Activated CD4-positive, alpha-beta T cell treated with anti-CD3 and anti-CD28 coated beads for 36 hours (primary cell): Measurements from ENCODE around the gene PDE2A. TPM values are rescaled to one million over a fixed set of nuclear protein-coding genes. Genes with fewer than 3 reads are reported as not detected.

Source experiments
- ATAC-seq: fragments of 200-7000 bp; cut with Tn5 transposase; one replicate; pipeline ENCODE4 v1.10.0; 2021; ENCODE audit warnings: mild to moderate bottlenecking, moderate library complexity
- CTCF ChIA-PET: fragments of 350-600 bp; sonication (Branson Sonifier 250); formaldehyde crosslinking; loops from one replicate; lab custom pipeline; 2021; ENCODE audit warnings: antibody characterized with exemption; lab: Charles Lee
- POLR2A ChIA-PET: fragments of 350-600 bp; sonication (Branson Sonifier 250); formaldehyde crosslinking; loops from one replicate; lab custom pipeline; 2021; ENCODE audit warnings: antibody characterized with exemption, inconsistent platforms; lab: Charles Lee
- DNase-seq: peaks from one replicate; pipeline ENCODE4 v3.0.0-alpha.2; 2020
- H3K27ac Mint-ChIP-seq: one replicate; pipeline ENCODE4 v1.8.0; 2021; ENCODE audit warnings: mixed read lengths
- H3K27me3 Mint-ChIP-seq: one replicate; pipeline ENCODE4 v1.8.0; 2021; ENCODE audit warnings: mixed read lengths
- H3K36me3 Mint-ChIP-seq: one replicate; pipeline ENCODE4 v1.8.0; 2021; ENCODE audit warnings: low read depth, mixed read lengths
- H3K4me1 Mint-ChIP-seq: one replicate; pipeline ENCODE4 v1.8.0; 2021; ENCODE audit warnings: mixed read lengths
- H3K4me3 Mint-ChIP-seq: one replicate; pipeline ENCODE4 v1.8.0; 2021; ENCODE audit warnings: mild to moderate bottlenecking, moderate library complexity, mixed read lengths
- H3K9me3 Mint-ChIP-seq: one replicate; pipeline ENCODE4 v1.8.0; 2021; ENCODE audit warnings: low read depth, mixed read lengths
- intact Hi-C, 2 experiments: fragments of 100-400 bp; cut with DNase I in 1 of 2; cut with micrococcal nuclease in 1 of 2; formaldehyde crosslinking; loops; one replicate each; pipeline versions ENCODE4 v1.14.2 to v1.15.1; 2022 to 2024; cut with DNase I, micrococcal nuclease
- total RNA-seq, 2 experiments: library from RNA; stranded (reverse); gene quantifications; one replicate each; pipeline ENCODE4 v1.2.3, GENCODE V29; 2021

The PDE2A gene
- total RNA-seq, 2 experiments from 2014 or later: 0.30 to 0.73 TPM

DNA sequence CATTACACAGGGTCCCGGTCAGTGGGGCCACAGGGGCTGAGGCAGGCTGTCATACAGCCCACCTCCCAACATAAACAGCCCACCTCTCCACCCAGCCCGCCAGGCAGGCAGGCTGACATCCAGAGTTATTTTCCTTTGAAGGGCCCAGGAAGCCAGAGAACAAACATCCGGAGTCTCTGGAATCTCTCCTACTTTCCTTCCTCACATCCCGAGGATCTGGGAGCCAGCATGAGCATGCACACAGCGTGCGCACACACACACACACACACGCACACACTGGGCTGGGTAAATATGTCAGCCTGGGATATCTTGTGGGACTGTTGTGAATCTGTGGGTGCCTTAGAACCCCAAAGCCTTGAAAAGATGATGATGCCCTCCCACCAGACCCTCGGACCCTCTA lies 55.4 kb downstream of the PDE2A start:
- intact Hi-C loops: loop anchor here in 1 of 2 experiments (1.0 kb wide), 1 partner anchor 39 kb away; no protein-coding TSS in a partner anchor
- Mint-ChIP-seq H3K9me3 (no peaks in the 10 kb centered on the region), H3K27ac (no peak overlapping the region), H3K4me1 (peaks cover 15% of the 10 kb centered on the region), H3K4me3 (no peak overlapping the region), H3K27me3 (peaks cover 3% of the 10 kb centered on the region), H3K36me3 (no peaks in the 10 kb centered on the region)
- no peak for ATAC-seq
- no peak for DNase-seq
- CTCF ChIA-PET: no interaction called here
- POLR2A ChIA-PET: no interaction called here

DNA sequence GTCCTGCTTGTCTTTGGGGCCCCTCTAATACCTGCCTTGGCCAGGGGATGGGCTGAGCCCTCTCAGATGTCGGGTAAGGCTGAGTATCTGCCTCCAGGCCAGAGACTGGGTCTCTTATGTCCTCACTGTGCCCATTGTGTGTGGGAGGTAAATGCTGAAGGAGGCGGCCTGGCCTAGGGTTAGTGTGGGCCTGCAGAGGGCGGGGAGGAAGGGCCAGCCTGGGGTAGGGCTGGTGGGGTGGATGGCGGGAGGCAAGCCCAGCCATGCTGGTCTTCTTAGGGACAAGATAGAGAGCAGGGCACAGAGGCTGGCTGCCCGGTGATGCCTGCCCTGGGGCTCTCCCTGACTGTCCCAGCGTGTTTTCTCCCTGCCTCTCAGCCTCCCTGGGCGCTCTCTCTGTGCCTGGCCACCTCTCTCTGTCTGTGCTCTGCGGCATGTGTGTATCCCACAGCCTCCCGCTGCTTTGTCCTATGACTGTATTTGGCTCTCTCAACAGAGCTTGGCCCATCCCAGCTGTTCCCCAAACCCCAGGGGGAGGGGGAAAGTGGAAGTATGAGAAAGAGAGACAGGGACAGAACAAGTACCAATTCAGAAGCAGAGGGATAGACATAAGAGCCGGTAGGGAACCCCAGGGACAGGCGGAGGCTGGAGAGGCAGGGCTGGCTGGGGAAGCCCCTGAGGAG lies 57.0 kb downstream of the PDE2A start:
- Mint-ChIP-seq H3K27ac (no peak overlapping the region), H3K36me3 (no peaks in the 10 kb centered on the region), H3K27me3 (peaks cover 6% of the 10 kb centered on the region), H3K4me3 (no peak overlapping the region), H3K9me3 (no peaks in the 10 kb centered on the region), H3K4me1 (peaks cover 15% of the 10 kb centered on the region)
- intact Hi-C loops: no loop called here
- CTCF ChIA-PET: no interaction called here
- DNase-seq (no peak), ATAC-seq (no peak)
- POLR2A ChIA-PET: no interaction called here

DNA sequence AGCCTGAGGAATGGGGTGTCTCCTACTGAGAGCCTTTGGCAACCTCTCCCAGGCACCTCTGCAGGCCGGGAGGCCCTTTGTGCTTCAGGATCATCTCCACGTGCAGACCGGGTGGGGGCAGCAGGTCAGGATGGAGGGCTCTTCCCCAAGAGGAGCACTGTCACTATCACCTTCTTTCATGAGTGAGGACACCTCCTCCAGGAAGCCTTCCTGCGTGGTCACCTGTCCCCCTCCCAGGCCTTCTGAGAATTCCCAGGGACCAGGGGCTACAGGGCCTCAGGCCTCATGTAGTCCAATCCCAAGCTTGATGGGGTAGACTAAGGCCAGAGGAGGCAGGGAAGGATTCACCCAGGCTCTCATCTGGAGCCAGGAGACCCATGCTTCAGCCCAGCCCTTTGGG lies 57.6 kb downstream of the PDE2A start:
- Mint-ChIP-seq H3K27ac (no peak overlapping the region), H3K9me3 (no peaks in the 10 kb centered on the region), H3K27me3 (peaks cover 6% of the 10 kb centered on the region), H3K4me1 (peaks cover 15% of the 10 kb centered on the region), H3K36me3 (no peaks in the 10 kb centered on the region), H3K4me3 (no peak overlapping the region)
- ChIA-PET CTCF (interaction anchor here (0.6 kb wide), 1 partner anchor 266 kb away, joined by 4 read pairs; no protein-coding TSS in a partner anchor), POLR2A (no interaction called here)
- no peak for DNase-seq
- no peak for ATAC-seq
- intact Hi-C loops: no loop called here

DNA sequence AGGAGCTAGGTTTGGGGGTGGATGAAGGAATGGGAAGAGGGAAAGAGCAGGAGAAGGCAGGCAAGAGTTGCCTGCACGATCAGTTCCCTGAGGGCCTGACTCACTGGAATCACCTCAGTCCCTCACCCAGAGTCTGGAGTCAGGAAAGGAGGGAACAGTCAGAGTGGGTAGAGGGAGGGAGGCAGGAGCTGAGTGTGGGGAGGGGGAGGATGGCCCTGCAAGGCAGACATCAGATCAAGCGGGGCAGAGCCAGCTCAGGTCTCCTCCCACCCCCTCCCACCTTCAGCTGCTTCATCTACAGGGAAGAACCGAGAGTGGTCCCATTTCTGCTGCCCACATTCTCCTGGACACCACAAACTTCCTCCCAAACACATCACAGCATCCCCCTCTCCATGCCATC lies 58.9 kb downstream of the PDE2A start:
- no peak for ATAC-seq
- H3K27me3 Mint-ChIP-seq: peaks cover 6% of the 10 kb centered on the region
- DNase-seq: no peak
- H3K4me1 Mint-ChIP-seq: peaks cover 3% of the 10 kb centered on the region
- ChIA-PET POLR2A (no interaction called here), CTCF (interaction anchor here (1.1 to 1.6 kb wide), 2 partner anchors 25 to 28 kb away, joined by 3 to 4 read pairs; no protein-coding TSS in a partner anchor)
- intact Hi-C loops: no loop called here
- no peak overlapping the region for H3K27ac Mint-ChIP-seq
- H3K4me3 Mint-ChIP-seq: no peak overlapping the region
- no peaks in the 10 kb centered on the region for H3K9me3 Mint-ChIP-seq
- H3K36me3 Mint-ChIP-seq: no peaks in the 10 kb centered on the region

DNA sequence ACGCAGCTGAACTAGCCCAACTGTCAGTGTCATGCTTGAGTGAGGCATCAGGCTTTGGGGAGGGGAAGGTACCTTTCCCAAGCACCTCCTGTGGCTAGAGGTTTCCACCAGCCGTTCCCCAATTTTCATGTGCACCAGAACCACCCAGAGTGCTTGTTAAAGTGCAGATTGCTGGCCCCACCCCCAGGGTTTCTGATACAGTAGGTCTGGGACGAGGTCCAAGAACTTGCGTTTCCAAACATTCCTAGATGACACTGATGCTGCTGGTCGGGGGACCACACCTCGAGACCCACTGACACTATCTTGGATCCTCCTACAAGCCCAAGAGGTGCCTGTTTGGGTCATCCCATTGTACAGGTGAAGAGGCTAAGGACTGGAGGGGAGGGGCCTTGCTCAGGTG lies 59.8 kb downstream of the PDE2A start:
- no peaks in the 10 kb centered on the region for H3K36me3 Mint-ChIP-seq
- H3K4me1 Mint-ChIP-seq: peaks cover 3% of the 10 kb centered on the region
- no peak for DNase-seq
- H3K27me3 Mint-ChIP-seq: peaks cover 6% of the 10 kb centered on the region
- no peak overlapping the region for H3K27ac Mint-ChIP-seq
- no peak for ATAC-seq
- H3K9me3 Mint-ChIP-seq: no peaks in the 10 kb centered on the region
- ChIA-PET CTCF (no interaction called here), POLR2A (no interaction called here)
- H3K4me3 Mint-ChIP-seq: no peak overlapping the region
- intact Hi-C loops: no loop called here

DNA sequence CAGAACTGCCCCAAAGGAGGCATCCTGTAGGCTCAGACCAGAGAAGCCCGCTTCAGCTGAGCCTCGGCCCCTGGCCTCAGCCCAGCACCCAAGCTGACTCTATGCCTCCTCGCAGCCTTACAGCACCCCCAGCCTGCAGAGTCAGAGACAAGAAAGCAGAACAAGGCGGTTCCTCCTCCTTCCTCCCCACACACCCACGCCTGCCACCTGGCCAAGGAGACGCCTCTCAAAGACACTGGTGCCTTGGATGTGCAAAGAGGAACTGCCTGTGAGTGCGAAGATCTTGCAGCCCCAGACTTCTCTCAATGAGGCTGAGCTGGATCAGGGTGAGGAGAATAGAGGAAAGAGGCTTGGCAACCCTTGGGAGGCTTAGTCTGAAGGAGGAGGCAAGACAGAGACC lies 60.2 kb downstream of the PDE2A start:
- ChIA-PET POLR2A (no interaction called here), CTCF (no interaction called here)
- ATAC-seq (peak; percentile 61), DNase-seq (peak; percentile 49)
- peaks cover 6% of the 10 kb centered on the region for H3K27me3 Mint-ChIP-seq
- intact Hi-C loops: no loop called here
- H3K9me3 Mint-ChIP-seq: no peaks in the 10 kb centered on the region
- no peak overlapping the region for H3K4me3 Mint-ChIP-seq
- H3K4me1 Mint-ChIP-seq: peaks cover 3% of the 10 kb centered on the region
- no peak overlapping the region for H3K27ac Mint-ChIP-seq
- H3K36me3 Mint-ChIP-seq: no peaks in the 10 kb centered on the region

DNA sequence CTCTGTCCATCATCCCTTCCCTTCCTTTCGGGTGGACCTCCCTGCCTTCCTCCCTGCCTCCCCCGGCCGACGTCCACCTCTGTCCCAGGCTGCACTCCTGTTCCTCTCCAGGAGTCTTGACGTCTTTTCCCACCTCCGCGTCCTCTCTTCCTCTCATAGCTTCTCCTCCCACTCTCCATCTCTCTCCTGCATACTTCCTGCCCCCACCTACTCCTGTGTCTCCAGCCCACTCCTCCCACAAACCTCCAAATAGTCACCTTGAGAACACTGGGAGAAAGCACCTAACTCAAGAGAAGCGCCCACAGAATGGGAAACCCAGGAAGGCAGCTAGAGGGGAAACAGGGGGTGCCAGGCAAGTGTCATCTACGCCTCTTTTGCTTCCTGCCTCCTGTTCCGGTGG lies 60.8 kb downstream of the PDE2A start:
- POLR2A ChIA-PET: no interaction called here

DNA sequence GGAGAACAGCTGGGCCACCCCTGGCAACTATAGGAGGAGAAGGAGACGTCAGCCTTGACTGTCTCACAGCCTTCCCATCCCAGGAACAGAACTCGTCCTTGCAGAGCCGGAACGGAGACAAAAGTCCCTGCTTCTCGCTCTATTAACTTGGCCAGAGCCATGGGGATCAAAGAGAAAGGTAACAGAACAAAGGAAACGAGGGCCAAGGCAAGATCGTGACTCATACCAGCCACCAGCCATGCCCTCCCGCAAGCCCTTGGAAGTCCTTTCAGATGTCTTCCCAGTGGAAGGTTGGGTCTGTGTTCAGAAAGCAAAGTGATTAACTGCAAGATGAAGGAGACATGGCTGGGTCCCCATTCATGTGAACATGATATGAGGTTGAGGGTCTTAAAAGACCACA lies 64.7 kb downstream of the PDE2A start:
- ChIA-PET POLR2A (no interaction called here), CTCF (interaction anchor here (0.8 to 1.4 kb wide), 5 partner anchors 10 to 254 kb away, joined by 3 to 7 read pairs (median 4); partner anchors contain the start of gene CLPB)
- Mint-ChIP-seq H3K4me3 (no peak overlapping the region), H3K9me3 (no peaks in the 10 kb centered on the region), H3K4me1 (peaks cover 3% of the 10 kb centered on the region), H3K27me3 (peaks cover 9% of the 10 kb centered on the region), H3K27ac (no peak overlapping the region), H3K36me3 (no peaks in the 10 kb centered on the region)
- DNase-seq (no peak), ATAC-seq (no peak)
- intact Hi-C loops: no loop called here

More for the DNA sequence above, 60.8 kb downstream of the PDE2A start:
- peaks cover 6% of the 10 kb centered on the region for H3K27me3 Mint-ChIP-seq
- H3K27ac Mint-ChIP-seq: no peak overlapping the region
- no peaks in the 10 kb centered on the region for H3K36me3 Mint-ChIP-seq
- no peak for ATAC-seq
- peaks cover 3% of the 10 kb centered on the region for H3K4me1 Mint-ChIP-seq
- intact Hi-C loops: no loop called here
- CTCF ChIA-PET: no interaction called here
- H3K4me3 Mint-ChIP-seq: no peak overlapping the region
- DNase-seq: no peak
- no peaks in the 10 kb centered on the region for H3K9me3 Mint-ChIP-seq

DNA sequence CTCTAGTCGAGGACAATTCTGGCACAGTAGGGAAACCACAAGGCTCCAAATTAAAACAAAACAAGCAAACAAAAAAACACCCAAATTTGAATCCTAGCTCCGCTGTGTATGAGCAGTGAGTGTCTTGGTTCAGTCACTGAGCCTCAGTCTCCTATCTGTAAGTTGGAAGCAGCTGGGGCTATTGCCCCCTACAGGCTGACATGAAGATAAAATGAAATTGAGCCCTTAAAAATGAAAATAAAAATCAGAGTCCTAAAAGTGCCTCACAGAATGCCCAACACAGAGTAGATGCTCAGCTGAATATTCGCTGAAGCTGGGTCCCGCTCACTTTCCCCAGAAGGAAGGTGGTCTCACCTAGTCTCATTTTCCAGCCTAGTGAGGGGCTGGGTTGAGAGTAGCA lies 65.2 kb downstream of the PDE2A start:
- Mint-ChIP-seq H3K36me3 (no peaks in the 10 kb centered on the region), H3K4me3 (no peak overlapping the region), H3K27me3 (peaks cover 8% of the 10 kb centered on the region), H3K9me3 (no peaks in the 10 kb centered on the region), H3K27ac (no peak overlapping the region), H3K4me1 (peaks cover 2% of the 10 kb centered on the region)
- ChIA-PET CTCF (interaction anchor here (0.6 to 1.4 kb wide), 8 partner anchors 10 to 593 kb away, joined by 3 to 7 read pairs (median 4); partner anchors contain the start of gene CLPB), POLR2A (no interaction called here)
- DNase-seq (peak; percentile 21), ATAC-seq (peak; percentile 60)
- intact Hi-C loops: no loop called here

DNA sequence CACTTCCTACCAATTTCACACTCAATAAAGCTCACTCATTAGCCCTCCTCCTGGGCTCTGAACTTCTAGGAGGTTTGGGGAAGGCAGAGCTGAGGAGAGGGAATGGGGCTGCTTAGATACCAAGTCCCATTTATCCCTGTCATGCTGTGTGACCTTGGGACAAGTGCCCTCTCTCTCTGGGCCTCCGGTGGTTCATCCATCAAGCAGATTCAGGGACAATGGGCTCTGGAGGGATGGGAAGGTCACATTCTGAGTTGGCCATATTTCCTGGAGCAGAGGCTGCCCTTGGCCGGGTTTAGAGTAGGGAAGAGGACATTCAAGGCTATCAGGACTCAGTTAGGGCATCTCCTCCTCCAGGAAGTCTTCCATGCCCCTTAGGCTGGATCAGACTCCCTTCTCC lies 66.7 kb downstream of the PDE2A start:
- Mint-ChIP-seq H3K27ac (no peak overlapping the region), H3K27me3 (peaks cover 5% of the 10 kb centered on the region), H3K4me3 (no peak overlapping the region), H3K4me1 (no peaks in the 10 kb centered on the region), H3K9me3 (no peaks in the 10 kb centered on the region), H3K36me3 (no peaks in the 10 kb centered on the region)
- intact Hi-C loops: no loop called here
- DNase-seq (no peak), ATAC-seq (no peak)
- ChIA-PET POLR2A (no interaction called here), CTCF (interaction anchor here (0.5 kb wide), 1 partner anchor 440 kb away, joined by 3 read pairs; no protein-coding TSS in a partner anchor)

DNA sequence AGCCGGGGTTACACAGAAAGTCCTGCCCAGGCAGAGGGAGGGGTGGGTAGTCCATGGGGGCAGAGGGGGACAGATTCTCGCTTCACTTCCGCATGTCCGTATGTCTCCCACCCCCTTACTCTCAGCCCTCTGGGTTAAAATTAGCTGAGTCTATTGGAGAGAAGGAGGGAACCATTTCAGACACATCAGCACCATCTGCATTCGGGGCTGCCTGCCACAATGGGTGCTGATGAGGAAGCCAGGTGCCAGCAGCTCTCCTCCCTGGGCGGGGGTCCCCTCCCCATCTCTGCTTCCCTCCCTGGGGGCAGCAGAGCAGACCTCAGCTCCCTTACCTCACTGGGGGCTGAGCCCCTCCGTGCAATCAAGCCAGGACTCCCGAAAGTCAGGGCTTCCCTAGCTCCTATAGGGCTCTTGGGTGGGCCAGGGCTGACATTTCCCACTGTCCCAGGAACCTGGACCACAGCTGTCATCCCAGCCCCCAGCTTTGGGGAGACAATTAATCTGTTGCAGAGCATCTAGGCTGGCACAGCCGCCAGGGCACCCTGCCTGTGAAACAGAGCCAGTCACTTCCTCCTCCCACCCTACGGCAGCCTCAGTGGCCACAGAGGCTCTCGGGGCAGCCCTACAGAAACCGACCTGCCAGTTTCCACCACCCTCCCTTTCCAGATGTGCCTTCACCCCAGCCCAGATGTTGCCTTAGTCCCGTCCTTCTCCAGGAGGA lies 67.3 kb downstream of the PDE2A start:
- H3K36me3 Mint-ChIP-seq: no peaks in the 10 kb centered on the region
- H3K27ac Mint-ChIP-seq: no peak overlapping the region
- POLR2A ChIA-PET: no interaction called here
- peaks cover 5% of the 10 kb centered on the region for H3K27me3 Mint-ChIP-seq
- DNase-seq: no peak
- no peak for ATAC-seq
- H3K4me3 Mint-ChIP-seq: no peak overlapping the region
- CTCF ChIA-PET: interaction anchor here (1.4 kb wide), 1 partner anchor 21 kb away, joined by 6 read pairs; no protein-coding TSS in a partner anchor
- intact Hi-C loops: no loop called here
- no peaks in the 10 kb centered on the region for H3K9me3 Mint-ChIP-seq
- H3K4me1 Mint-ChIP-seq: no peaks in the 10 kb centered on the region
